GM23338 (cell line): ENCODE results near the gene CLSTN2. TPM values are rescaled to one million over a fixed set of nuclear protein-coding genes. Genes with fewer than 3 reads are reported as not detected.
A peak's percentile ranks its signal among the peaks of the same experiment; 100 is the strongest.

ENCODE experiments used
- ATAC-seq: fragments of 200-7000 bp; cut with Tn5 transposase; 3 replicates; pipeline ENCODE4 v1.9.1; 2020
- DNase-seq: peaks from one replicate; pipeline ENCODE4 v3.0.0-alpha.2; 2015; ENCODE audit warnings: low spot score
- H2AFZ ChIP-seq: fragments of 200-600 bp; sonication (generic); 2 replicates; pipeline ENCODE4 v1.8.0; 2016; ENCODE audit warnings: antibody characterized with exemption, mild to moderate bottlenecking, moderate library complexity
- H3F3A ChIP-seq: fragments of 200-600 bp; sonication (generic); replicated peaks from 2 replicates; pipeline ENCODE4 v1.8.0; 2017; ENCODE audit warnings: antibody characterized with exemption, mixed run types, low read depth
- H3K27ac ChIP-seq: fragments of 200-600 bp; sonication (generic); 2 replicates; pipeline ENCODE4 v1.6.1; 2016; ENCODE audit warnings: low read depth
- H3K27me3 ChIP-seq: fragments of 200-600 bp; sonication (generic); 2 replicates; pipeline ENCODE4 v1.8.0; 2016; ENCODE audit warnings: mild to moderate bottlenecking, mixed run types, moderate library complexity; ENCODE audit not compliant: insufficient read depth
- H3K36me3 ChIP-seq: fragments of 200-600 bp; sonication (generic); 2 replicates; pipeline ENCODE4 v1.8.0; 2016; ENCODE audit warnings: mild to moderate bottlenecking; ENCODE audit not compliant: insufficient read depth
- H3K4me1 ChIP-seq: fragments of 200-600 bp; sonication (generic); 2 replicates; pipeline ENCODE4 v1.8.0; 2016; ENCODE audit warnings: mild to moderate bottlenecking, moderate library complexity; ENCODE audit not compliant: insufficient read depth
- H3K4me2 ChIP-seq: fragments of 200-600 bp; sonication (generic); 2 replicates; pipeline ENCODE4 v1.7.1; 2017; ENCODE audit warnings: mixed run types
- H3K4me3 ChIP-seq: fragments of 200-600 bp; sonication (generic); 2 replicates; pipeline ENCODE4 v1.6.1; 2016; ENCODE audit warnings: mixed run types
- H3K79me2 ChIP-seq: fragments of 200-600 bp; sonication (generic); replicated peaks from 2 replicates; pipeline ENCODE4 v1.8.0; 2017; ENCODE audit warnings: mild to moderate bottlenecking; ENCODE audit not compliant: insufficient read depth
- H3K9me2 ChIP-seq: fragments of 200-600 bp; sonication (generic); 2 replicates; pipeline ENCODE4 v1.8.0; 2017; ENCODE audit not compliant: insufficient read depth
- H4K20me1 ChIP-seq: fragments of 200-600 bp; sonication (generic); replicated peaks from 2 replicates; pipeline ENCODE4 v1.8.0; 2017; ENCODE audit warnings: mild to moderate bottlenecking; ENCODE audit not compliant: insufficient read depth
- H3K27ac Mint-ChIP-seq: 2 replicates; pipeline ENCODE4 v1.8.0; 2020; ENCODE audit warnings: inconsistent platforms, mild to moderate bottlenecking, moderate library complexity, mixed read lengths
- H3K27me3 Mint-ChIP-seq: 3 replicates; pipeline ENCODE4 v1.8.0; 2022; ENCODE audit warnings: low read depth, mild to moderate bottlenecking, moderate library complexity, mixed read lengths, inconsistent platforms; ENCODE audit not compliant: insufficient read depth, poor library complexity
- H3K36me3 Mint-ChIP-seq: 3 replicates; pipeline ENCODE4 v1.8.0; 2021; ENCODE audit warnings: low read depth, mild to moderate bottlenecking, inconsistent platforms, moderate library complexity, mixed read lengths
- H3K4me1 Mint-ChIP-seq: 3 replicates; pipeline ENCODE4 v1.8.0; 2020; ENCODE audit warnings: mild to moderate bottlenecking, inconsistent platforms, mixed read lengths
- H3K4me3 Mint-ChIP-seq: 3 replicates; pipeline ENCODE4 v1.8.0; 2021; ENCODE audit warnings: moderate library complexity, mild to moderate bottlenecking, inconsistent platforms, mixed read lengths
- H3K9me3 Mint-ChIP-seq: 3 replicates; pipeline ENCODE4 v1.8.0; 2020; ENCODE audit warnings: moderate library complexity, mild to moderate bottlenecking, inconsistent platforms, mixed read lengths
- ZNF114 ChIP-seq: fragments of 250-450 bp; sonication (Bioruptor Pico); IDR thresholded peaks from 2 replicates; pipeline ENCODE4 v1.5.0; 2020; ENCODE audit warnings: mild to moderate bottlenecking, moderate library complexity
- ZNF331 ChIP-seq: fragments of 250-450 bp; sonication (Bioruptor Pico); IDR thresholded peaks from 2 replicates; pipeline ENCODE4 v1.5.0; 2020; ENCODE audit warnings: low read depth, mild to moderate bottlenecking, moderate library complexity
- polyA plus RNA-seq: library from polyadenylated mRNA; unstranded; fragments of >200 nt; fragmentation: Nextera tagmentation; extraction: Ambion mirVana; gene quantifications from 2 replicates; pipeline ENCODE4 v1.2.1, GENCODE V29; 2016
- total RNA-seq: library from RNA; depleted of rRNA; stranded (reverse); fragments of >200 nt; shearing (Covaris generic); gene quantifications from 2 replicates; pipeline ENCODE4 v1.2.3, GENCODE V29; 2014
- TF ChIP-seq, protein P1 (sequence below), 2 experiments: fragments of 200-600 bp in 1 of 2; sonication (generic) in 1 of 2; conservative IDR thresholded peaks; 2 replicates each; pipeline versions ENCODE4 v1.5.1 to v1.6.1; 2016 to 2017; ENCODE audit warnings: antibody characterized with exemption in 2 of 2, low read depth in 2 of 2, mild to moderate bottlenecking in 2 of 2, moderate library complexity in 1 of 2
- TF ChIP-seq, protein P2 (sequence below): fragments of 250-450 bp; sonication (Bioruptor Pico); IDR thresholded peaks from 2 replicates; pipeline ENCODE4 v1.5.0; 2020; ENCODE audit warnings: mild to moderate bottlenecking, moderate library complexity

The CLSTN2 gene
- total and polyA plus RNA-seq, 2 experiments from 2014 or later: 0.11 to 0.83 TPM

DNA sequence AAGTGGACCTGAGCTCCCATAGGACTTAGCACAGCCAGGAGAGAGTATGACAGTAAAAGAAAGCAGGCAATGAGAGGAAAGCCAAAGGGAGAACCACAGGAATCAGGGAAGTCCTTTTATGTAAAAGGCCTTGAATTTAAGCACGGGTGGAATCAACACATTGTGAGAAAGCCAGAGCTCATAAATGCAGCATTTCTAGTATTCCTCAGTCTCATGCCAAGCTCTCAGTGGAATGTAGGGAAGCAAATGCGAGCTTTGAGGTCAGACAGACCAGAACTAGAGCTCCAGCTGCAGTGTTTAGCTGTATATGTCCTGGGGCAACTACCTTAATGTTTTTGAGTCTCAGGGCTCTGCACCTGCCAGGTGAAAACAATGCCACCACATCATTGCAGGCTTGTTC, 610.8 kb downstream of the CLSTN2 start:
- DNase-seq (no peak), ATAC-seq (no peak)
- no peaks in the 10 kb centered on the region; the same call in 2 of the 3 replicates for H3K4me1 Mint-ChIP-seq
- no peaks in the 10 kb centered on the region for H3K27me3 Mint-ChIP-seq
- no peak overlapping the region for H3K4me3 Mint-ChIP-seq
- no peaks in the 10 kb centered on the region for H3K4me1 ChIP-seq
- H3K9me2 ChIP-seq: no peaks in the 10 kb centered on the region
- H3K4me3 ChIP-seq: no peak overlapping the region
- H3K27ac Mint-ChIP-seq: no peak overlapping the region
- H3K36me3 Mint-ChIP-seq: no peaks in the 10 kb centered on the region
- no peak overlapping the region for H3K4me2 ChIP-seq
- no peaks in the 10 kb centered on the region for H3K36me3 ChIP-seq
- no peaks in the 10 kb centered on the region for H4K20me1 ChIP-seq
- H3K27me3 ChIP-seq: no peaks in the 10 kb centered on the region
- no peaks in the 10 kb centered on the region for H3K79me2 ChIP-seq
- no peak overlapping the region for H3K27ac ChIP-seq
- no peaks in the 10 kb centered on the region for H3F3A ChIP-seq
- H3K9me3 Mint-ChIP-seq: no peaks in the 10 kb centered on the region; the same call in 2 of the 3 replicates
- TF ChIP-seq ZNF331 (CRISPR knock-in tag) (no peak), ZNF114 (CRISPR knock-in tag) (no peak)
- no peak overlapping the region for H2AFZ ChIP-seq

GRCh38 chr3:140546649-140547048, 611.7 kb downstream of the CLSTN2 start:
- Mint-ChIP-seq H3K36me3 (no peaks in the 10 kb centered on the region), H3K27ac (no peak overlapping the region), H3K4me3 (no peak overlapping the region), H3K4me1 (no peaks in the 10 kb centered on the region), H3K9me3 (no peaks in the 10 kb centered on the region; the same call in 2 of the 3 replicates), H3K27me3 (no peaks in the 10 kb centered on the region)
- Histone ChIP-seq H3K79me2 (no peaks in the 10 kb centered on the region), H3K4me3 (no peak overlapping the region), H2AFZ (no peak overlapping the region), H3K27me3 (no peaks in the 10 kb centered on the region), H3F3A (no peaks in the 10 kb centered on the region), H3K4me1 (no peaks in the 10 kb centered on the region), H3K36me3 (no peaks in the 10 kb centered on the region), H3K9me2 (no peaks in the 10 kb centered on the region), H3K4me2 (no peak overlapping the region), H4K20me1 (no peaks in the 10 kb centered on the region), H3K27ac (no peak overlapping the region)
- no peak for ATAC-seq
- TF ChIP-seq ZNF331 (CRISPR knock-in tag): no peak
- TF ChIP-seq, protein P1, sequence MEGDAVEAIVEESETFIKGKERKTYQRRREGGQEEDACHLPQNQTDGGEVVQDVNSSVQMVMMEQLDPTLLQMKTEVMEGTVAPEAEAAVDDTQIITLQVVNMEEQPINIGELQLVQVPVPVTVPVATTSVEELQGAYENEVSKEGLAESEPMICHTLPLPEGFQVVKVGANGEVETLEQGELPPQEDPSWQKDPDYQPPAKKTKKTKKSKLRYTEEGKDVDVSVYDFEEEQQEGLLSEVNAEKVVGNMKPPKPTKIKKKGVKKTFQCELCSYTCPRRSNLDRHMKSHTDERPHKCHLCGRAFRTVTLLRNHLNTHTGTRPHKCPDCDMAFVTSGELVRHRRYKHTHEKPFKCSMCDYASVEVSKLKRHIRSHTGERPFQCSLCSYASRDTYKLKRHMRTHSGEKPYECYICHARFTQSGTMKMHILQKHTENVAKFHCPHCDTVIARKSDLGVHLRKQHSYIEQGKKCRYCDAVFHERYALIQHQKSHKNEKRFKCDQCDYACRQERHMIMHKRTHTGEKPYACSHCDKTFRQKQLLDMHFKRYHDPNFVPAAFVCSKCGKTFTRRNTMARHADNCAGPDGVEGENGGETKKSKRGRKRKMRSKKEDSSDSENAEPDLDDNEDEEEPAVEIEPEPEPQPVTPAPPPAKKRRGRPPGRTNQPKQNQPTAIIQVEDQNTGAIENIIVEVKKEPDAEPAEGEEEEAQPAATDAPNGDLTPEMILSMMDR (conservative IDR thresholded peaks at IDR 0.05; ENCODE audit: low read depth in 2 of 2): peak in 1 of 2 experiments; percentile 38; a peak in 2 of 4 replicates
- peak; percentile 5 for DNase-seq

- H3K36me3 ChIP-seq: no peaks in the 10 kb centered on the region
- no peaks in the 10 kb centered on the region for H3K27me3 Mint-ChIP-seq
- H3K9me3 Mint-ChIP-seq: no peaks in the 10 kb centered on the region; the same call in 2 of the 3 replicates
- peak; percentile 91 for ATAC-seq
- H3K27ac Mint-ChIP-seq: no peak overlapping the region
- no peaks in the 10 kb centered on the region for H3K36me3 Mint-ChIP-seq
- TF ChIP-seq, protein P1 (conservative IDR thresholded peaks at IDR 0.05; ENCODE audit: low read depth in 2 of 2): peak in 1 of 2 experiments; percentile 68; a peak in 2 of 4 replicates
- TF ChIP-seq ZNF114 (CRISPR knock-in tag): no peak
- TF ChIP-seq, protein P2, sequence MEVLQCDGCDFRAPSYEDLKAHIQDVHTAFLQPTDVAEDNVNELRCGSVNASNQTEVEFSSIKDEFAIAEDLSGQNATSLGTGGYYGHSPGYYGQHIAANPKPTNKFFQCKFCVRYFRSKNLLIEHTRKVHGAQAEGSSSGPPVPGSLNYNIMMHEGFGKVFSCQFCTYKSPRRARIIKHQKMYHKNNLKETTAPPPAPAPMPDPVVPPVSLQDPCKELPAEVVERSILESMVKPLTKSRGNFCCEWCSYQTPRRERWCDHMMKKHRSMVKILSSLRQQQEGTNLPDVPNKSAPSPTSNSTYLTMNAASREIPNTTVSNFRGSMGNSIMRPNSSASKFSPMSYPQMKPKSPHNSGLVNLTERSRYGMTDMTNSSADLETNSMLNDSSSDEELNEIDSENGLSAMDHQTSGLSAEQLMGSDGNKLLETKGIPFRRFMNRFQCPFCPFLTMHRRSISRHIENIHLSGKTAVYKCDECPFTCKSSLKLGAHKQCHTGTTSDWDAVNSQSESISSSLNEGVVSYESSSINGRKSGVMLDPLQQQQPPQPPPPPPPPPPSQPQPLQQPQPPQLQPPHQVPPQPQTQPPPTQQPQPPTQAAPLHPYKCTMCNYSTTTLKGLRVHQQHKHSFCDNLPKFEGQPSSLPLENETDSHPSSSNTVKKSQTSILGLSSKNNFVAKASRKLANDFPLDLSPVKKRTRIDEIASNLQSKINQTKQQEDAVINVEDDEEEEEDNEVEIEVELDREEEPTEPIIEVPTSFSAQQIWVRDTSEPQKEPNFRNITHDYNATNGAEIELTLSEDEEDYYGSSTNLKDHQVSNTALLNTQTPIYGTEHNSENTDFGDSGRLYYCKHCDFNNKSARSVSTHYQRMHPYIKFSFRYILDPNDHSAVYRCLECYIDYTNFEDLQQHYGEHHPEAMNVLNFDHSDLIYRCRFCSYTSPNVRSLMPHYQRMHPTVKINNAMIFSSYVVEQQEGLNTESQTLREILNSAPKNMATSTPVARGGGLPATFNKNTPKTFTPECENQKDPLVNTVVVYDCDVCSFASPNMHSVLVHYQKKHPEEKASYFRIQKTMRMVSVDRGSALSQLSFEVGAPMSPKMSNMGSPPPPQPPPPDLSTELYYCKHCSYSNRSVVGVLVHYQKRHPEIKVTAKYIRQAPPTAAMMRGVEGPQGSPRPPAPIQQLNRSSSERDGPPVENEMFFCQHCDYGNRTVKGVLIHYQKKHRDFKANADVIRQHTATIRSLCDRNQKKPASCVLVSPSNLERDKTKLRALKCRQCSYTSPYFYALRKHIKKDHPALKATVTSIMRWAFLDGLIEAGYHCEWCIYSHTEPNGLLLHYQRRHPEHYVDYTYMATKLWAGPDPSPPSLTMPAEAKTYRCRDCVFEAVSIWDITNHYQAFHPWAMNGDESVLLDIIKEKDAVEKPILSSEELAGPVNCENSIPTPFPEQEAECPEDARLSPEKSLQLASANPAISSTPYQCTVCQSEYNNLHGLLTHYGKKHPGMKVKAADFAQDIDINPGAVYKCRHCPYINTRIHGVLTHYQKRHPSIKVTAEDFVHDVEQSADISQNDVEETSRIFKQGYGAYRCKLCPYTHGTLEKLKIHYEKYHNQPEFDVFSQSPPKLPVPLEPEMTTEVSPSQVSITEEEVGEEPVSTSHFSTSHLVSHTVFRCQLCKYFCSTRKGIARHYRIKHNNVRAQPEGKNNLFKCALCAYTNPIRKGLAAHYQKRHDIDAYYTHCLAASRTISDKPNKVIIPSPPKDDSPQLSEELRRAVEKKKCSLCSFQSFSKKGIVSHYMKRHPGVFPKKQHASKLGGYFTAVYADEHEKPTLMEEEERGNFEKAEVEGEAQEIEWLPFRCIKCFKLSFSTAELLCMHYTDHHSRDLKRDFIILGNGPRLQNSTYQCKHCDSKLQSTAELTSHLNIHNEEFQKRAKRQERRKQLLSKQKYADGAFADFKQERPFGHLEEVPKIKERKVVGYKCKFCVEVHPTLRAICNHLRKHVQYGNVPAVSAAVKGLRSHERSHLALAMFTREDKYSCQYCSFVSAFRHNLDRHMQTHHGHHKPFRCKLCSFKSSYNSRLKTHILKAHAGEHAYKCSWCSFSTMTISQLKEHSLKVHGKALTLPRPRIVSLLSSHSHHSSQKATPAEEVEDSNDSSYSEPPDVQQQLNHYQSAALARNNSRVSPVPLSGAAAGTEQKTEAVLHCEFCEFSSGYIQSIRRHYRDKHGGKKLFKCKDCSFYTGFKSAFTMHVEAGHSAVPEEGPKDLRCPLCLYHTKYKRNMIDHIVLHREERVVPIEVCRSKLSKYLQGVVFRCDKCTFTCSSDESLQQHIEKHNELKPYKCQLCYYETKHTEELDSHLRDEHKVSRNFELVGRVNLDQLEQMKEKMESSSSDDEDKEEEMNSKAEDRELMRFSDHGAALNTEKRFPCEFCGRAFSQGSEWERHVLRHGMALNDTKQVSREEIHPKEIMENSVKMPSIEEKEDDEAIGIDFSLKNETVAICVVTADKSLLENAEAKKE (CRISPR knock-in tag): no peak
- H3K4me1 ChIP-seq: no peaks in the 10 kb centered on the region
- no peak overlapping the region for H3K4me2 ChIP-seq
- peak; percentile 12 for DNase-seq
- no peaks in the 10 kb centered on the region for H3K27me3 ChIP-seq
- H3K4me3 ChIP-seq: no peak overlapping the region
- no peaks in the 10 kb centered on the region for H3F3A ChIP-seq
- no peak overlapping the region for H3K27ac ChIP-seq
- no peaks in the 10 kb centered on the region for H3K4me1 Mint-ChIP-seq
- no peaks in the 10 kb centered on the region for H4K20me1 ChIP-seq
- H3K9me2 ChIP-seq: 0 out of 2 replicates have a peak, but pooled peaks cover 8% of the 10 kb centered on the region
- no peak overlapping the region for H3K4me3 Mint-ChIP-seq
- no peaks in the 10 kb centered on the region for H3K79me2 ChIP-seq
- no peak overlapping the region for H2AFZ ChIP-seq
Observed at GRCh38 chr3:140552403-140552802, 617.4 kb downstream of the CLSTN2 start.
